Measurements from ENCODE around the gene RIT1. TPM values are rescaled to one million over a fixed set of nuclear protein-coding genes. Genes with fewer than 3 reads are reported as not detected.

RIT1 gene
- total and polyA plus RNA-seq, 2 of the 13 experiments (the other 11 are each of a cell fraction or from before 2014, with no cell fraction given), result 12.2 to 32.2 TPM

- TF ChIP-seq ZNF256 (CRISPR knock-in tag; conservative IDR thresholded peaks at IDR 0.05), result no peak
- TF ChIP-seq ZBTB4 (CRISPR knock-in tag; IDR thresholded peaks at IDR 0.05; ENCODE audit: borderline replicate concordance), result no peak
- peak; percentile 88; the same call in 1 of the 2 replicates for TF ChIP-seq KDM5A (IDR thresholded peaks at IDR 0.05; ENCODE audit: borderline replicate concordance, low read length)
- TF ChIP-seq SRF (IDR thresholded peaks at IDR 0.05; ENCODE audit: low read depth, low read length), result no peak
- 0 out of 2 replicates have a peak, but pooled peaks have one; percentile 70 for TF ChIP-seq MYNN (CRISPR knock-in tag; IDR thresholded peaks at IDR 0.05; ENCODE audit: low read depth)
- TF ChIP-seq BCL6 (CRISPR knock-in tag; IDR thresholded peaks at IDR 0.05), result peak; percentile 24
- TF ChIP-seq NR2C2 (CRISPR knock-in tag; IDR thresholded peaks at IDR 0.05; ENCODE audit: borderline replicate concordance), result peak; percentile 99
- peak; percentile 92; the same call in 1 of the 2 replicates for TF ChIP-seq HNF1B (CRISPR knock-in tag; IDR thresholded peaks at IDR 0.05)
- TF ChIP-seq ZNF83 (CRISPR knock-in tag; IDR thresholded peaks at IDR 0.05; ENCODE audit: borderline replicate concordance), result 0 out of 2 replicates have a peak, but pooled peaks have one; percentile 20
- TF ChIP-seq ZBED4 (CRISPR knock-in tag; IDR thresholded peaks at IDR 0.05; ENCODE audit: borderline replicate concordance), result 0 out of 2 replicates have a peak, but pooled peaks have one; percentile 40
- no peak for TF ChIP-seq ZNF235 (CRISPR knock-in tag; IDR thresholded peaks at IDR 0.05; ENCODE audit: borderline replicate concordance)
- TF ChIP-seq TBX2 (CRISPR knock-in tag; IDR thresholded peaks at IDR 0.05; ENCODE audit: borderline replicate concordance), result peak; percentile 38; the same call in 1 of the 2 replicates
- no peak for TF ChIP-seq SMARCE1 (IDR thresholded peaks at IDR 0.05; ENCODE audit: borderline replicate concordance)
- TF ChIP-seq ZNF205 (CRISPR knock-in tag; IDR thresholded peaks at IDR 0.05), result no peak; the same call in 1 of the 2 replicates
- TF ChIP-seq CBFB (CRISPR knock-in tag; IDR thresholded peaks at IDR 0.05), result peak; percentile 66; the same call in 1 of the 2 replicates
- peak; percentile 97; the same call in 1 of the 2 replicates for TF ChIP-seq ZFP91 (CRISPR knock-in tag; IDR thresholded peaks at IDR 0.05; ENCODE audit: borderline replicate concordance)
- TF ChIP-seq ZNF672 (CRISPR knock-in tag; IDR thresholded peaks at IDR 0.05), result 0 out of 2 replicates have a peak, but pooled peaks have one; percentile 48
These were observed 23.2 kb upstream of the RIT1 start, which contains the start of gene KHDC4 (continued) for GRCh38 chr1:155934097-155934935.
